Endothelial cell of umbilical vein (primary cell): ENCODE measurements around the gene EDEM3.

Source experiments
- EZH2 ChIP-seq: IDR thresholded peaks from 2 replicates; pipeline ENCODE4 v1.6.1; 2012; ENCODE audit warnings: borderline replicate concordance, low read depth, mild to moderate bottlenecking, moderate library complexity, low read length, inconsistent platforms; ENCODE audit not compliant: severe bottlenecking
- TF ChIP-seq, protein P1 (sequence below), 2 donors: IDR thresholded peaks; 1 replicate in 1 of 2; 2 replicates in 1 of 2; pipeline ENCODE4 v1.5.1; 2011; ENCODE audit warnings: low read length in 2 of 2, mild to moderate bottlenecking in 2 of 2, moderate library complexity in 2 of 2, control low read depth in 1 of 2, inconsistent platforms in 1 of 2, low read depth in 1 of 2; ENCODE audit not compliant: insufficient read depth in 1 of 2; ENCODE audit errors: extremely low read depth in 1 of 2

DNA sequence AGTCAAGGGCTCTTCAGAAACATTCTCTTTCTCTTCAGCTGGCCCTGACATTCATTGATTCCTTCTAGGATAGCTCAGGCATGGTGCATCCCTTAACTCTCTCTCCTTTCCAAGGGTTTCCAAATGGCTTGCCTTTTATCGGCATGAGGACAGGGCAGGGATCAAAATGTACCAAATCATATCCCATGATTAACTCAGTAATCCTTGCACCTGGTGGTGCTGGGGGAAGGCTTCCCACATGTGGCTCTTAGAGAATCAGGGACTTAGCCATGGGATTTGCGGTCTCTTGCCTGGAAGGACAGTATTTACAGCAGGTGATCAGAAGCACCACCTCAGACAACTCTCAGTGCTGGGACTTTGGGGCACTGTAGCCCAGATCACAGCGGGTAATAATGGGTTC lies 46.2 kb upstream of the EDEM3 start:
- TF ChIP-seq, protein P1, sequence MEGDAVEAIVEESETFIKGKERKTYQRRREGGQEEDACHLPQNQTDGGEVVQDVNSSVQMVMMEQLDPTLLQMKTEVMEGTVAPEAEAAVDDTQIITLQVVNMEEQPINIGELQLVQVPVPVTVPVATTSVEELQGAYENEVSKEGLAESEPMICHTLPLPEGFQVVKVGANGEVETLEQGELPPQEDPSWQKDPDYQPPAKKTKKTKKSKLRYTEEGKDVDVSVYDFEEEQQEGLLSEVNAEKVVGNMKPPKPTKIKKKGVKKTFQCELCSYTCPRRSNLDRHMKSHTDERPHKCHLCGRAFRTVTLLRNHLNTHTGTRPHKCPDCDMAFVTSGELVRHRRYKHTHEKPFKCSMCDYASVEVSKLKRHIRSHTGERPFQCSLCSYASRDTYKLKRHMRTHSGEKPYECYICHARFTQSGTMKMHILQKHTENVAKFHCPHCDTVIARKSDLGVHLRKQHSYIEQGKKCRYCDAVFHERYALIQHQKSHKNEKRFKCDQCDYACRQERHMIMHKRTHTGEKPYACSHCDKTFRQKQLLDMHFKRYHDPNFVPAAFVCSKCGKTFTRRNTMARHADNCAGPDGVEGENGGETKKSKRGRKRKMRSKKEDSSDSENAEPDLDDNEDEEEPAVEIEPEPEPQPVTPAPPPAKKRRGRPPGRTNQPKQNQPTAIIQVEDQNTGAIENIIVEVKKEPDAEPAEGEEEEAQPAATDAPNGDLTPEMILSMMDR (IDR thresholded peaks at IDR 0.05; ENCODE audit: extremely low read depth in 1 of 2, insufficient read depth in 1 of 2, low read depth in 1 of 2, low read length in 2 of 2), result no peak
- TF ChIP-seq EZH2, result no peak
